Type B pancreatic cell (in vitro differentiated cells): Measurements from ENCODE around the gene STAG1. TPM values are rescaled to one million over a fixed set of nuclear protein-coding genes. Genes with fewer than 3 reads are reported as not detected.
"Not testable (repeated sequence)": the region's sequence is repeated elsewhere in the genome, so short reads cannot be mapped to it uniquely, and the experiment has no call there.

Source experiments
- DNase-seq: peaks from one replicate; pipeline ENCODE4 v3.0.0; 2021; ENCODE audit warnings: mixed read lengths; ENCODE audit not compliant: unreplicated experiment; ENCODE audit errors: extremely low spot score
- H3K27ac Mint-ChIP-seq: 2 replicates; pipeline ENCODE4 v1.8.0; 2021; ENCODE audit warnings: mild to moderate bottlenecking, mixed read lengths
- H3K27me3 Mint-ChIP-seq: 2 replicates; pipeline ENCODE4 v1.8.0; 2021; ENCODE audit warnings: mixed read lengths
- H3K36me3 Mint-ChIP-seq: 2 replicates; pipeline ENCODE4 v1.8.0; 2021; ENCODE audit warnings: mixed read lengths
- H3K4me1 Mint-ChIP-seq: one replicate; pipeline ENCODE4 v1.8.0; 2021; ENCODE audit warnings: mixed read lengths; ENCODE audit not compliant: unreplicated experiment
- H3K4me3 Mint-ChIP-seq: 2 replicates; pipeline ENCODE4 v1.8.0; 2021; ENCODE audit warnings: mild to moderate bottlenecking, mixed read lengths
- H3K9me3 Mint-ChIP-seq: 2 replicates; pipeline ENCODE4 v1.8.0; 2021; ENCODE audit warnings: mixed read lengths
- total RNA-seq: library from RNA; stranded (reverse); gene quantifications from 2 replicates; pipeline ENCODE4 v1.2.1, GENCODE V29; 2021; ENCODE audit warnings: low replicate concordance
- TF ChIP-seq, protein P1 (sequence below): fragments of 200-600 bp; sonication (generic); conservative IDR thresholded peaks from 2 replicates; pipeline ENCODE4 v1.5.0; 2021; ENCODE audit warnings: antibody characterized with exemption, mild to moderate bottlenecking

Gene STAG1
- total RNA-seq, 1 donor from 2014 or later = 45.5 TPM

DNA sequence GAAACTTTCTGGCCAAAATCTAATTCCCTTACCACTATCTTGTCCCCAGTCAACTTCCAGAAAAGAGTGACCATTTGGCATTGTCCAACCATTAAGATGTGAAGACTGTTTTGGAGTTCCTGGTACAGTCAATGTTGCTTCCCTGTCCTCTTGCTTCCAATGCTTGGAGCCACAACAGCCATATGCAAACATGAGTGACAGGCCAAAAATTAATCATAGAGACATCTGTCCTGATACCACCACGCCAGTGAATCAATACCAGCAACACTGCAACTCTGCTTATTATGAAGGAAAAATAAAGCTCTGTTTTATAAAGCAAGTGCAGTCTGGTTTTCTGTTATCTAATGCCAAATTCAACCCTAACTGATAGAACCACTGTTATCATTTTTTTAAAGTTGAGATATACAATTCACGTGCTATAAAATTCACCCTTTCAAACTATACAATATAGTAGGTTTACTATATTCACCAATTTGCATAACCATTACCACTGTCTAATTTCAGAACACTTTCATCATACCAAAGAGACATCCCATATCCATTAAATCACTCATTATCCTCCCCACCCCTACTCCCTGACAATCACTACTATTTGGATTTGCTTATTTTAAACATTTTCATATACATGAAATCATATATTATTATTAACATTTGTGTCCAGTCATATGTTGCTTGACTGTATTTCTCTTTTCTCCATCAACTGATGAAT lies 76.9 kb downstream of the STAG1 start:
- TF ChIP-seq, protein P1, sequence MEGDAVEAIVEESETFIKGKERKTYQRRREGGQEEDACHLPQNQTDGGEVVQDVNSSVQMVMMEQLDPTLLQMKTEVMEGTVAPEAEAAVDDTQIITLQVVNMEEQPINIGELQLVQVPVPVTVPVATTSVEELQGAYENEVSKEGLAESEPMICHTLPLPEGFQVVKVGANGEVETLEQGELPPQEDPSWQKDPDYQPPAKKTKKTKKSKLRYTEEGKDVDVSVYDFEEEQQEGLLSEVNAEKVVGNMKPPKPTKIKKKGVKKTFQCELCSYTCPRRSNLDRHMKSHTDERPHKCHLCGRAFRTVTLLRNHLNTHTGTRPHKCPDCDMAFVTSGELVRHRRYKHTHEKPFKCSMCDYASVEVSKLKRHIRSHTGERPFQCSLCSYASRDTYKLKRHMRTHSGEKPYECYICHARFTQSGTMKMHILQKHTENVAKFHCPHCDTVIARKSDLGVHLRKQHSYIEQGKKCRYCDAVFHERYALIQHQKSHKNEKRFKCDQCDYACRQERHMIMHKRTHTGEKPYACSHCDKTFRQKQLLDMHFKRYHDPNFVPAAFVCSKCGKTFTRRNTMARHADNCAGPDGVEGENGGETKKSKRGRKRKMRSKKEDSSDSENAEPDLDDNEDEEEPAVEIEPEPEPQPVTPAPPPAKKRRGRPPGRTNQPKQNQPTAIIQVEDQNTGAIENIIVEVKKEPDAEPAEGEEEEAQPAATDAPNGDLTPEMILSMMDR = no peak
- Mint-ChIP-seq H3K4me3 (no peak overlapping the region), H3K27me3 (no peaks in the 10 kb centered on the region), H3K9me3 (no peaks in the 10 kb centered on the region), H3K27ac (no peak overlapping the region), H3K36me3 (peaks cover 7% of the 10 kb centered on the region), H3K4me1 (no peaks in the 10 kb centered on the region)
- DNase-seq = no peak

DNA sequence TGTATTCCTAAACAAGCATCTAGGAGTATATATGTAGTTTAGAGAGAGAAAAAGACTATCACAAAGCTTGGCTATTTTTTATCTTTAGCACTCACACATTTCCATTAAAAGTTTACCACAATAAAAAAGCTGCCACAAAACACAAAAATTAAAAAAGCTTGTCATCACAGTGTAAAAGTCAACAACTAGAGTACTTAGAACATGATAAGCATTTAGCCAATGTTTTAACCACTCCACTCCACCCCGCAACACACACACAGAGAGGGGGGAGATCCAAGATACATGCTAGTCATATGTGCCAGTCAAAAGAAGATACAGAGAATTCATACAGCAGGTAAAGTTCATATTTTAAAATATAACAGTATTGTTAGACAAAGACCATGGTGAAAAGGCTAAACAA lies 79.7 kb downstream of the STAG1 start:
- Mint-ChIP-seq H3K4me1 (no peaks in the 10 kb centered on the region), H3K4me3 (no peak overlapping the region), H3K27ac (no peak overlapping the region), H3K27me3 (no peaks in the 10 kb centered on the region), H3K36me3 (peaks cover 11% of the 10 kb centered on the region), H3K9me3 (no peaks in the 10 kb centered on the region)
- no peak for DNase-seq
- TF ChIP-seq, protein P1 = no peak

DNA sequence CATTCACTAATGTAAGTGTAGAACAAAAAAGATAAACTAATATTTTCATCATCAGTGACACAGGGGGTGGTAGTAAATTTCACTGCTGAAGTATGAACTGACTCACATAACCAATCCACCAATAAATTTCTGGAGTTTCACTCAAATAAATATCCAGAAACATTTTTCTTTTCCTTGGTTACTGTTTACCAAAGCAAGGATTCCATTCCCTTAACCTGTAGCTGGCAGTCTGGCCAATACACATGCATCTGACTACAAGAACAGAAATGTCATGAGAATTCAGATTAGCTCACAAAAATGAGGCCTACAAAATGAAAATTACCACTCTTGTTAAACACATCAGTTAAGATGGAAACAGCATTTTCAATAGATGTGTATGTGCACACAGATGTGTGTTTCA lies 80.3 kb downstream of the STAG1 start:
- DNase-seq = no peak
- Mint-ChIP-seq H3K4me3 (no peak overlapping the region), H3K27me3 (no peaks in the 10 kb centered on the region), H3K4me1 (no peaks in the 10 kb centered on the region), H3K9me3 (no peaks in the 10 kb centered on the region), H3K27ac (no peak overlapping the region), H3K36me3 (peaks cover 11% of the 10 kb centered on the region)
- TF ChIP-seq, protein P1 = no peak

DNA sequence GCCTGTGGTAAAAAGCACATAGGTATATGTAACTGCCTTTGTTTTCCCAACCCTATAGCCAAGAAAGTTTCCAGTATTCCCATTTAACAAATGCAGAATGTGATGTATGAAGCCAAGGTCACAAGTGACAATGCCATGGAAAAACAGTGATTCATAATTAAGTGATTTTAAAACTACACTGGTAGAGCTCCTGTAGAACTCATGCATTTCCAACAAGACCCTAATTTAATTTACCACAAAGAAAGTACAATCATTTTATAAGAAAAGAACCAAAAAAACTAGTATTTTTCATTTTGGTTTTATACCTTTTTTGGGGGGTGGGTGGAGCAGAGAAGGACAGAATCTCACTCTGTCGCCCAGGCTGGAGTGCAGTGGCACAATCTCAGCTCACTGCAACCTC lies 82.0 kb downstream of the STAG1 start:
- no peak overlapping the region for H3K4me3 Mint-ChIP-seq
- H3K36me3 Mint-ChIP-seq = peaks cover 13% of the 10 kb centered on the region
- TF ChIP-seq, protein P1 = no peak
- H3K9me3 Mint-ChIP-seq = no peaks in the 10 kb centered on the region
- H3K4me1 Mint-ChIP-seq = peaks cover 2% of the 10 kb centered on the region
- no peak for DNase-seq
- no peaks in the 10 kb centered on the region for H3K27me3 Mint-ChIP-seq
- no peak overlapping the region for H3K27ac Mint-ChIP-seq

DNA sequence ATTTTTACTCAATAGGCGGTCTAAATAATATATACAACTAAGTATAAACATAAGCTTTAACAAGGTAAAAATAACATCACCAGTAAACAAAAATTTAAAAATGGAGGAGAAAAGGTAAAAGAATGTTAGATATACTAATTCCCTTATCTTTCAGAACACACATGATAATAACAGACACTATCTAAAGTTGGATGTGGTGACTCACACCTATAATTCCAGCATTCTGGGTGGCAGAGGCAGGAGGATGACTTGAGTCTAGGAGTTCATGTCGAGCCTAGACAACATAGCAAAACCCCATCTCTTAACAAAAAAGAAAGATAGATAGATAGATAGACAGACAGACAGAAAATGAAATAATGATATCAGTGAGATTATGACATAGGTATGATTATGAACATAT lies 85.1 kb downstream of the STAG1 start:
- Mint-ChIP-seq H3K27me3 (no peaks in the 10 kb centered on the region), H3K9me3 (no peaks in the 10 kb centered on the region), H3K36me3 (peaks cover 9% of the 10 kb centered on the region), H3K4me3 (no peak overlapping the region), H3K27ac (no peak overlapping the region), H3K4me1 (peaks cover 5% of the 10 kb centered on the region)
- no peak for DNase-seq
- TF ChIP-seq, protein P1 = no peak

DNA sequence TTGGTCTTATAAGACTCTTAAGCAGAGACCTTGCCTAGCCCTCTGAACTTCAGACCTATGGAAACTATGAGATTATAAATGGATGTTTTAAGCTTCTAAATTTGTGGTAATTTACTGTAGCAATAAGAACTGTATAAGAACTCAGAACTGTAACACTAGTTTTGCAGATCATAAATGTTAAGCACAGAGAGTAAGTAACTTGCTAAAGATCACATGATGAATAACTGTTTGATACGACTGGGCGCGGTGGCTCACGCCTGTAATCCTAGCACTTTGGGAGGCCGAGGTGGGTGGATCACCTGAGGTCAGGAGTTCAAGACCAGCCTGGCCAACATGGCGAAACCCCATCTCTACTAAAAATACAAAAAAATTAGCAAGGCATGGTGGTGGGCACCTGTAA lies 85.9 kb downstream of the STAG1 start:
- not testable (repeated sequence) for H3K4me1 Mint-ChIP-seq, H3K4me3 Mint-ChIP-seq, H3K27me3 Mint-ChIP-seq, H3K27ac Mint-ChIP-seq, H3K36me3 Mint-ChIP-seq, DNase-seq, H3K9me3 Mint-ChIP-seq
